GM15510 (cell line): ENCODE data around the gene CFAP92.

Source experiments
- POLR2A ChIP-seq: IDR thresholded peaks from 3 replicates; pipeline ENCODE4 v1.6.1; 2011; ENCODE audit warnings: borderline replicate concordance; ENCODE audit not compliant: insufficient read length; ENCODE audit errors: extremely low read depth

Gene CFAP92

GRCh38 chr3:128991355-128991895, 2.5 kb downstream of the CFAP92 start:
- no peak for TF ChIP-seq POLR2A

- no peak for TF ChIP-seq POLR2A
Observed at GRCh38 chr3:128988286-128988685, 5.6 kb downstream of the CFAP92 start.

- no peak for TF ChIP-seq POLR2A
Observed at GRCh38 chr3:128987302-128988100, 6.4 kb downstream of the CFAP92 start.

- TF ChIP-seq POLR2A = no peak
Observed at GRCh38 chr3:128984596-128984995, 9.3 kb downstream of the CFAP92 start.

- TF ChIP-seq POLR2A = no peak
Observed at GRCh38 chr3:128983293-128984069, 10.4 kb downstream of the CFAP92 start.

- TF ChIP-seq POLR2A = no peak
Observed at GRCh38 chr3:128975276-128975675, 18.6 kb downstream of the CFAP92 start.

GRCh38 chr3:128973988-128974564, 19.8 kb downstream of the CFAP92 start:
- TF ChIP-seq POLR2A = no peak

GRCh38 chr3:128971421-128972100, 22.3 kb downstream of the CFAP92 start:
- TF ChIP-seq POLR2A = no peak

GRCh38 chr3:128970740-128971047, 23.2 kb downstream of the CFAP92 start:
- no peak for TF ChIP-seq POLR2A

- no peak for TF ChIP-seq POLR2A
Observed at GRCh38 chr3:128969993-128970739, 23.7 kb downstream of the CFAP92 start.

- TF ChIP-seq POLR2A = no peak
Observed at GRCh38 chr3:128967748-128968355, 26.0 kb downstream of the CFAP92 start.

- TF ChIP-seq POLR2A = no peak
Observed at GRCh38 chr3:128965818-128966217, 28.1 kb downstream of the CFAP92 start.

GRCh38 chr3:128965280-128965679, 28.6 kb downstream of the CFAP92 start:
- TF ChIP-seq POLR2A = no peak

GRCh38 chr3:128956440-128956839, 37.4 kb downstream of the CFAP92 start:
- TF ChIP-seq POLR2A = no peak
